Activated naive CD4-positive, alpha-beta T cell treated with anti-CD3 and anti-CD28 coated beads, Interleukin-2, amount 50 U/mL, for 16 hours (primary cell): ENCODE measurements around the gene KRTAP10-1.
A peak's percentile ranks its signal among the peaks of the same experiment; 100 is the strongest.
"Not testable (repeated sequence)": the region's sequence is repeated elsewhere in the genome, so short reads cannot be mapped to it uniquely, and the experiment has no call there.

ENCODE experiments used
- DNase-seq: peaks from one replicate; pipeline ENCODE4 v3.0.0-alpha.2; 2020

KRTAP10-1 gene

GRCh38 chr21:44539991-44540666, at the start of gene KRTAP10-1:
TSS of gene KRTAP10-1 (minus strand) at chr21:44540195. CDS start at chr21:44540150, 45 bp downstream.
- DNase-seq: no peak

- no peak for DNase-seq
Measured at GRCh38 chr21:44589094-44589493, 49.1 kb upstream of the KRTAP10-1 start.

GRCh38 chr21:44585892-44586291, 45.9 kb upstream of the KRTAP10-1 start:
- no peak for DNase-seq

- peak; percentile 51 for DNase-seq
Measured at GRCh38 chr21:44583800-44584147, 43.8 kb upstream of the KRTAP10-1 start.

GRCh38 chr21:44583089-44583799, 43.2 kb upstream of the KRTAP10-1 start:
- no peak for DNase-seq

GRCh38 chr21:44582055-44582454, 42.1 kb upstream of the KRTAP10-1 start:
- DNase-seq: no peak

GRCh38 chr21:44581158-44581557, 41.2 kb upstream of the KRTAP10-1 start:
- DNase-seq: no peak

- DNase-seq: not testable (repeated sequence)
Measured at GRCh38 chr21:44580231-44580821, 40.3 kb upstream of the KRTAP10-1 start, which contains the start of gene KRTAP10-5. TSS of gene KRTAP10-5 (minus strand) at chr21:44580604. CDS start at chr21:44580578, 26 bp downstream.

GRCh38 chr21:44579833-44580144, 39.8 kb upstream of the KRTAP10-1 start:
- DNase-seq: no peak

GRCh38 chr21:44579056-44579832, 39.2 kb upstream of the KRTAP10-1 start:
- no peak for DNase-seq

GRCh38 chr21:44578371-44579055, 38.5 kb upstream of the KRTAP10-1 start:
- DNase-seq: no peak

GRCh38 chr21:44576025-44576420, 36.0 kb upstream of the KRTAP10-1 start:
- DNase-seq: no peak

- no peak for DNase-seq
Measured at GRCh38 chr21:44575307-44576024, 35.5 kb upstream of the KRTAP10-1 start.

GRCh38 chr21:44574457-44575306, 34.7 kb upstream of the KRTAP10-1 start:
- no peak for DNase-seq

GRCh38 chr21:44573630-44574456, 33.8 kb upstream of the KRTAP10-1 start, which contains the start of gene KRTAP10-4:
TSS of gene KRTAP10-4 (plus strand) at chr21:44573729. CDS start at chr21:44573759, 30 bp downstream.
- DNase-seq: not testable (repeated sequence)

- no peak for DNase-seq
Measured at GRCh38 chr21:44572959-44573583, 33.1 kb upstream of the KRTAP10-1 start.

GRCh38 chr21:44571844-44572782, 32.1 kb upstream of the KRTAP10-1 start:
- no peak for DNase-seq

- no peak for DNase-seq
Measured at GRCh38 chr21:44571296-44571695, 31.3 kb upstream of the KRTAP10-1 start.
